Measurements from ENCODE around the gene DYNC1H1.

DNA sequence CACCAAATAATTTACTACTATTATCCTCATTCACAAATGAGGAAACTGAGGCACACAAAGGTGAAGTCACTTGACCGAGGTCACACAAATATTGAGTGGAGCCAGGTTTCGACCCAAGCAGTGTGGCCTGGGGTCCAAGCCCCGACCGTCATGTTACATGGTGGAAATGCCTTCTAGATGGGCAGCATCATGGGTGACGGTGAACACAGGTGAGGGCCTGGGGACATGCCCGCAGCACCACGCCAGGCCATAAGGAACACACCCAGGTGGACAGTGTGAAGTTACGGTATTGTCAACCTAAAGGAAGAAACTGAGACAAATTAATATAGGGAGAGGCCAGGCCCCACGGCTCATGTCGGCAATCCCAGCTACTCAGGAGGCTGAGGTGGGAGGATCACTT is 35.3 kb upstream of the DYNC1H1 start:
- TF ChIP-seq, protein P1, sequence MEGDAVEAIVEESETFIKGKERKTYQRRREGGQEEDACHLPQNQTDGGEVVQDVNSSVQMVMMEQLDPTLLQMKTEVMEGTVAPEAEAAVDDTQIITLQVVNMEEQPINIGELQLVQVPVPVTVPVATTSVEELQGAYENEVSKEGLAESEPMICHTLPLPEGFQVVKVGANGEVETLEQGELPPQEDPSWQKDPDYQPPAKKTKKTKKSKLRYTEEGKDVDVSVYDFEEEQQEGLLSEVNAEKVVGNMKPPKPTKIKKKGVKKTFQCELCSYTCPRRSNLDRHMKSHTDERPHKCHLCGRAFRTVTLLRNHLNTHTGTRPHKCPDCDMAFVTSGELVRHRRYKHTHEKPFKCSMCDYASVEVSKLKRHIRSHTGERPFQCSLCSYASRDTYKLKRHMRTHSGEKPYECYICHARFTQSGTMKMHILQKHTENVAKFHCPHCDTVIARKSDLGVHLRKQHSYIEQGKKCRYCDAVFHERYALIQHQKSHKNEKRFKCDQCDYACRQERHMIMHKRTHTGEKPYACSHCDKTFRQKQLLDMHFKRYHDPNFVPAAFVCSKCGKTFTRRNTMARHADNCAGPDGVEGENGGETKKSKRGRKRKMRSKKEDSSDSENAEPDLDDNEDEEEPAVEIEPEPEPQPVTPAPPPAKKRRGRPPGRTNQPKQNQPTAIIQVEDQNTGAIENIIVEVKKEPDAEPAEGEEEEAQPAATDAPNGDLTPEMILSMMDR (conservative IDR thresholded peaks at IDR 0.05 in 1 of 2, IDR thresholded peaks at IDR 0.05 in 1 of 2; ENCODE audit: low read depth in 1 of 2, low read length in 2 of 2): no peak
- no peak for TF ChIP-seq EZH2 (IDR thresholded peaks at IDR 0.05; ENCODE audit: low read length, missing control alignments)

All from fibroblast of lung (primary cell).